Superior temporal gyrus (tissue), 1 donor: Measurements from ENCODE around the gene SMIM29.

ENCODE experiments used
- DNase-seq: peaks from one replicate; pipeline ENCODE4 v3.0.0-alpha.2; 2016; ENCODE audit errors: extremely low spot score

Gene SMIM29

GRCh38 chr6:34240329-34241248 lies 8.2 kb downstream of the SMIM29 start:
- DNase-seq, result no peak

GRCh38 chr6:34239893-34240292 lies 8.9 kb downstream of the SMIM29 start:
- no peak for DNase-seq

GRCh38 chr6:34239500-34239825 lies 9.3 kb downstream of the SMIM29 start:
- peak; percentile 4 for DNase-seq

GRCh38 chr6:34238585-34239499 lies 10.0 kb downstream of the SMIM29 start:
- peak; percentile 5 for DNase-seq

- DNase-seq, result no peak
These were observed 10.9 kb downstream of the SMIM29 start for GRCh38 chr6:34237722-34238584.

- no peak for DNase-seq
These were observed 11.5 kb downstream of the SMIM29 start for GRCh38 chr6:34237316-34237721.

- DNase-seq, result peak; percentile 88
These were observed 12.1 kb downstream of the SMIM29 start, which contains the start of gene HMGA1 for GRCh38 chr6:34236443-34237315. HMGA1 (plus strand) TSS chr6:34236873; CDS start chr6:34240781, 3,908 bp downstream.

GRCh38 chr6:34236131-34236442 lies 12.7 kb downstream of the SMIM29 start:
- DNase-seq, result peak; percentile 9

- DNase-seq, result peak; percentile 1
These were observed 13.3 kb downstream of the SMIM29 start for GRCh38 chr6:34235307-34236130.

- no peak for DNase-seq
These were observed 14.0 kb downstream of the SMIM29 start for GRCh38 chr6:34234667-34235306.

- peak; percentile 7 for DNase-seq
These were observed 14.9 kb downstream of the SMIM29 start for GRCh38 chr6:34233867-34234266.

- DNase-seq, result no peak
These were observed 15.9 kb downstream of the SMIM29 start for GRCh38 chr6:34232901-34233300.

GRCh38 chr6:34231566-34232336 lies 17.1 kb downstream of the SMIM29 start:
- no peak for DNase-seq

- no peak for DNase-seq
These were observed 18.0 kb downstream of the SMIM29 start for GRCh38 chr6:34230653-34231371.

- no peak for DNase-seq
These were observed 18.9 kb downstream of the SMIM29 start for GRCh38 chr6:34229877-34230276.

- DNase-seq, result no peak
These were observed 20.9 kb downstream of the SMIM29 start for GRCh38 chr6:34227761-34228421.
